HFFc6 (cell line): ENCODE measurements around the gene PTH2R. TPM values are rescaled to one million over a fixed set of nuclear protein-coding genes. Genes with fewer than 3 reads are reported as not detected.
A peak's percentile ranks its signal among the peaks of the same experiment; 100 is the strongest.
"Not testable (repeated sequence)": the region's sequence is repeated elsewhere in the genome, so short reads cannot be mapped to it uniquely, and the experiment has no call there.

Experiments
- DNase-seq: peaks from one replicate; pipeline ENCODE4 v3.0.0-alpha.2; 2018
- H3K27ac Mint-ChIP-seq: 2 replicates; pipeline ENCODE4 v1.8.0; 2020; ENCODE audit warnings: mild to moderate bottlenecking, mixed read lengths
- H3K27me3 Mint-ChIP-seq: 2 replicates; pipeline ENCODE4 v1.8.0; 2021; ENCODE audit warnings: mild to moderate bottlenecking, moderate library complexity, mixed read lengths; ENCODE audit not compliant: insufficient read depth
- H3K36me3 Mint-ChIP-seq: 2 replicates; pipeline ENCODE4 v1.8.0; 2021; ENCODE audit warnings: low read depth, mixed read lengths
- H3K4me1 Mint-ChIP-seq: 2 replicates; pipeline ENCODE4 v1.8.0; 2020; ENCODE audit warnings: low read depth, mixed read lengths
- H3K4me3 Mint-ChIP-seq: 2 replicates; pipeline ENCODE4 v1.8.0; 2020; ENCODE audit warnings: mild to moderate bottlenecking, moderate library complexity, mixed read lengths
- H3K9me3 Mint-ChIP-seq: 2 replicates; pipeline ENCODE4 v1.8.0; 2020; ENCODE audit warnings: mild to moderate bottlenecking, mixed read lengths
- CTCF ChIP-seq: fragments of 200-600 bp; sonication (generic); IDR thresholded peaks from 2 replicates; pipeline ENCODE4 v1.5.0; 2021; ENCODE audit warnings: antibody characterized with exemption, mild to moderate bottlenecking
- total RNA-seq, 6 experiments: library from RNA; stranded (reverse); fragmentation: NEBNext Ultra II Directional; extraction: Animal tissue kit (Norgen Biotek cat#: 25700); gene quantifications; 2 replicates in 1 of 6; 3 replicates in 5 of 6; pipeline ENCODE4 v1.2.3, GENCODE V29; 2021

PTH2R gene
- total RNA-seq, 6 experiments from 2014 or later, result not detected

GRCh38 chr2:208370881-208371633 is 35.5 kb upstream of the PTH2R start:
- DNase-seq, result peak; percentile 17
- no peak for TF ChIP-seq CTCF
- Mint-ChIP-seq H3K4me1 (peaks cover 18% of the 10 kb centered on the region), H3K27ac (no peak overlapping the region), H3K4me3 (no peak overlapping the region), H3K27me3 (peaks cover 8% of the 10 kb centered on the region), H3K36me3 (peaks cover 4% of the 10 kb centered on the region; the same call in 1 of the 2 replicates), H3K9me3 (no peaks in the 10 kb centered on the region)

- no peaks in the 10 kb centered on the region for H3K36me3 Mint-ChIP-seq
- no peaks in the 10 kb centered on the region for H3K9me3 Mint-ChIP-seq
- TF ChIP-seq CTCF, result no peak
- no peak overlapping the region for H3K27ac Mint-ChIP-seq
- DNase-seq, result no peak
- peaks cover 18% of the 10 kb centered on the region for H3K4me1 Mint-ChIP-seq
- peaks cover 6% of the 10 kb centered on the region for H3K27me3 Mint-ChIP-seq
- no peak overlapping the region for H3K4me3 Mint-ChIP-seq
Observed at GRCh38 chr2:208371634-208371935, 35.0 kb upstream of the PTH2R start.

- Mint-ChIP-seq H3K9me3 (no peaks in the 10 kb centered on the region), H3K4me3 (no peak overlapping the region), H3K27me3 (peaks cover 7% of the 10 kb centered on the region)
Observed at GRCh38 chr2:208373460-208374089, 33.0 kb upstream of the PTH2R start.

GRCh38 chr2:208375491-208376068 is 31.0 kb upstream of the PTH2R start:
- peaks cover 7% of the 10 kb centered on the region for H3K4me1 Mint-ChIP-seq
- H3K36me3 Mint-ChIP-seq, result no peaks in the 10 kb centered on the region
- no peaks in the 10 kb centered on the region for H3K9me3 Mint-ChIP-seq
- no peak overlapping the region for H3K4me3 Mint-ChIP-seq
- TF ChIP-seq CTCF, result no peak
- DNase-seq, result no peak
- peaks cover 16% of the 10 kb centered on the region for H3K27me3 Mint-ChIP-seq
- no peak overlapping the region for H3K27ac Mint-ChIP-seq

More at GRCh38 chr2:208373460-208374089, 33.0 kb upstream of the PTH2R start:
- TF ChIP-seq CTCF, result peak; percentile 91
- no peak overlapping the region for H3K27ac Mint-ChIP-seq
- peak; percentile 51 for DNase-seq
- H3K4me1 Mint-ChIP-seq, result peaks cover 18% of the 10 kb centered on the region
- H3K36me3 Mint-ChIP-seq, result no peaks in the 10 kb centered on the region

- not testable (repeated sequence) for H3K27ac Mint-ChIP-seq, H3K9me3 Mint-ChIP-seq, H3K36me3 Mint-ChIP-seq, H3K4me1 Mint-ChIP-seq, DNase-seq, H3K4me3 Mint-ChIP-seq
- H3K27me3 Mint-ChIP-seq, result peaks cover 14% of the 10 kb centered on the region
Observed at GRCh38 chr2:208377344-208377860, 29.2 kb upstream of the PTH2R start.

GRCh38 chr2:208379192-208379591 is 27.4 kb upstream of the PTH2R start:
- Mint-ChIP-seq H3K36me3 (no peaks in the 10 kb centered on the region), H3K9me3 (no peaks in the 10 kb centered on the region), H3K4me1 (no peaks in the 10 kb centered on the region), H3K27me3 (peaks cover 23% of the 10 kb centered on the region), H3K4me3 (no peak overlapping the region), H3K27ac (no peak overlapping the region)
- DNase-seq, result no peak
- TF ChIP-seq CTCF, result no peak
